ENCODE results near the gene CDH23. TPM values are rescaled to one million over a fixed set of nuclear protein-coding genes. Genes with fewer than 3 reads are reported as not detected.

CDH23 gene
- total RNA-seq, 2 donors from 2014 or later = 1.4 to 1.6 TPM

GRCh38 chr10:71389768-71390460 is 6.8 kb upstream of the CDH23 start:
- no peak for DNase-seq
- Histone ChIP-seq H3K27me3 (no peaks in the 10 kb centered on the region), H3K4me1 (no peaks in the 10 kb centered on the region), H3K9ac (ENCODE audit: low read depth in 2 of 2, low read length in 2 of 2) (no peak overlapping the region), H3K36me3 (no peaks in the 10 kb centered on the region), H3K4me3 (no peak overlapping the region), H3K9me3 (no peaks in the 10 kb centered on the region), H3K27ac (no peak overlapping the region)
- no peak for TF ChIP-seq CTCF (IDR thresholded peaks at IDR 0.05)
- intact Hi-C loops (cut with DNase I) = loop anchor here (10.0 kb wide), 1 partner anchor 425 kb away; no protein-coding TSS in a partner anchor

DNA sequence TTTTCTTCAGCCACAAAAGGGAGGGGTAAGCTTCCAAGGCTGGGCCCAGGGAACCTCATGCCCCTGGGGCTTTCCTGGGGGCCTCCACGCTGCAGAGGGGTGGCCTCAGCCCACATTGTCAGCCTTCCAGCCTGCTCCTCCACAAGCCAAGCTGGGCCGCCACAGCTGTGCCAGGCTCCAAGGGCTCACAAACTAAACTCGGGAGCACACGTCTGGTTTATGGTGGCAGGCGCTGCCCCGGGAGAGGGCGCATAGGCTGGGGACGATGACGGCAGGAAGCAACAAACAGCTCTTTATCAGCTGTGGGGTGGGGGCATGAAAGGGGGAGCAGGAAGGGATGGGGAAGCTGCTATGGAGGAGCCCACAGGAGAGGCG is 6.3 kb upstream of the CDH23 start:
- no peak overlapping the region for H3K9ac ChIP-seq (ENCODE audit: low read depth in 2 of 2, low read length in 2 of 2)
- intact Hi-C loops (cut with DNase I) = no loop called here
- DNase-seq = no peak

DNA sequence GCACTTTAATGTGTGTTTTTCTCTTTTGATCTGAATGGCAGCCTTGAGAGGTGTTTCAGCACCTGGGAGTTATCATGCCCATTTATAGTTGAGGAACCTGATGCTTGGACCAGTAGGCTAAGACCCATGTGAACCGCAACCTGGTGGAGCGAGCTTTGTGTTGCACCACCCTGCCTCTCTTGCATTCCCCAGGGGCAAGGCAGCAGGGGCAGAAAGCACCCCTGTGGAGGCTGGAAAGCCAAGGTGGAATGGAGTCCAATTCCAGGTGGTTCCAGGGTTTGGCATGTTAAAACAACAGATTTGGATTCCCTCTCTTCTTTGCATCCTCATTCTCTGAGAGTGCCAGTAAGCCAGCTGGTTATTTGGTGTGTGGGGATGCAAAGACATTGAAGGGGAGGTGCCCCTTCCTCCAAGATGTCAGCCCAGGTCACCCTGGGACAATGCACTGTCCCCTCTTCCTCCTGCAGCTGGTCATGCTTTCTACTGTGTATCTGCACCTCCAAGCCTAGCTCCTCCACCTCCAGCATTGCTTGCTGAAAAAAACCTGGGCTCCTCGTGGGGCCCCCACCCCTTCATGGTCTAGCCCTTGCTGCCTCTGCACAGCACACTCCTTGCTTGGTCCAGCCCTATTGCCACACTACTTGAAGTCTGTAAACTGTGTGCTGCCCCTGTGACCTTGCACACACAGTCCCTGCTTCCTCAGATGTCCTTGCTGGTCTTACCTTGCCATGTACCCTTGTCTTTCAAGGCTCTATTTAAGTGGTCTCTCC is 5.6 kb upstream of the CDH23 start:
- DNase-seq = no peak
- H3K27ac ChIP-seq = no peak overlapping the region
- H3K27me3 ChIP-seq = no peaks in the 10 kb centered on the region
- intact Hi-C loops (cut with DNase I) = no loop called here
- no peaks in the 10 kb centered on the region for H3K36me3 ChIP-seq
- no peaks in the 10 kb centered on the region for H3K4me1 ChIP-seq
- H3K9ac ChIP-seq (ENCODE audit: low read depth in 2 of 2, low read length in 2 of 2) = no peak overlapping the region
- H3K9me3 ChIP-seq = no peaks in the 10 kb centered on the region
- no peak for TF ChIP-seq CTCF (IDR thresholded peaks at IDR 0.05)
- no peak overlapping the region for H3K4me3 ChIP-seq

More for the DNA sequence above, 6.3 kb upstream of the CDH23 start:
- no peak for TF ChIP-seq CTCF (IDR thresholded peaks at IDR 0.05)
- no peak overlapping the region for H3K4me3 ChIP-seq
- H3K27me3 ChIP-seq = no peaks in the 10 kb centered on the region
- no peaks in the 10 kb centered on the region for H3K9me3 ChIP-seq
- no peaks in the 10 kb centered on the region for H3K4me1 ChIP-seq
- no peak overlapping the region for H3K27ac ChIP-seq
- no peaks in the 10 kb centered on the region for H3K36me3 ChIP-seq

DNA sequence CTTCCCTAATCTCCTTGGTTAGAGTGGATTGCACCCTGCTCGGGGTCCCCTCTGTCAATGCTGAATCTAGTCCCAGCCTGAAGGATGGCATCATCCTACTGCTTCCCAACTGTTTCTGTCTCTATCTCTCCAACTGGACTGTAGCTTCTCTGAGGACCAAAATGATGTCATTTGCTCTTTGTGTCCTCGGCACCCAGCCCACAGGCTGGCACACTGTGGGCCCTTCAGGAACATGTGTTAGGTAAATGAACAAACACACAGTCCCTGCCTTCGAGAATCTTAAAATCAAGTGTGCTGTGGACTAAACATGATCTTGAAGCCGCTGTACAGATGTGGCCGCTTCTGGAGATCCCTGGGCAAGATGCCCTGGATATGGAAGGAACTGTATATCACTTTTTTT is 5.0 kb upstream of the CDH23 start:
- no peak for TF ChIP-seq CTCF (IDR thresholded peaks at IDR 0.05)

GRCh38 chr10:71392292-71392691 is 4.4 kb upstream of the CDH23 start:
- H3K9ac ChIP-seq (ENCODE audit: low read depth in 2 of 2, low read length in 2 of 2) = no peak overlapping the region
- no peak for DNase-seq
- intact Hi-C loops (cut with DNase I) = no loop called here

More for the DNA sequence above, 5.0 kb upstream of the CDH23 start:
- Histone ChIP-seq H3K27ac (no peak overlapping the region), H3K9ac (ENCODE audit: low read depth in 2 of 2, low read length in 2 of 2) (no peak overlapping the region), H3K4me3 (no peak overlapping the region), H3K4me1 (no peaks in the 10 kb centered on the region), H3K9me3 (no peaks in the 10 kb centered on the region), H3K27me3 (no peaks in the 10 kb centered on the region), H3K36me3 (no peaks in the 10 kb centered on the region)
- no peak for DNase-seq
- intact Hi-C loops (cut with DNase I) = no loop called here

More at GRCh38 chr10:71392292-71392691, 4.4 kb upstream of the CDH23 start:
- Histone ChIP-seq H3K9me3 (no peaks in the 10 kb centered on the region), H3K27ac (no peak overlapping the region), H3K4me3 (no peak overlapping the region), H3K27me3 (peaks cover 6% of the 10 kb centered on the region), H3K36me3 (no peaks in the 10 kb centered on the region), H3K4me1 (peaks cover under 1% of the 10 kb centered on the region)
- no peak for TF ChIP-seq CTCF (IDR thresholded peaks at IDR 0.05)

Measured in colonic mucosa (tissue), 4 donors.